Measurements from ENCODE around the gene RREB1. TPM values are rescaled to one million over a fixed set of nuclear protein-coding genes. Genes with fewer than 3 reads are reported as not detected.

RREB1 gene
- total RNA-seq, 1 experiment from 2014 or later: 30.7 TPM

DNA sequence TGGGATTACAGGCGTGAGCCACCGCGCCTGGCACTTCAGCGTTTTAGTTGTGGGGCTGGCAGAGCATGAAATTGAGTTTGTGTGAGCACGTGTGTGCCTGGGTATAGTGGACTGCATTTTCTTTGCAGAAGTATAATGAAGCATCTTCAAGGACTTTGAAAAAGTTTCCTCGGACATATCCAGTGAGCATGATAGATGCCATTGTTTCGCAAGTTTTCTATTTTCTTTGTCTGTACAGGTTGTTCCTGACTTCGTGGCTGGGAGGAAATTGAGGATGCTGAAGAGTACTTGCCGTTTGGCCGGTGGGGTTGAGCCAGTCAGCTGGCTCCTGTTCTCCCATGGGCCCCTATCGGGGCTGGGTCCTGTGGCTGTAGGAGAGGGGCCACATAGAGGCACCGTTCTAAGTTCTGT, 55.9 kb downstream of the RREB1 start:
- Histone ChIP-seq H3K27ac (ENCODE audit: low read length) (no peak overlapping the region), H3K4me3 (ENCODE audit: low read depth in 2 of 2, low read length in 2 of 2) (no peak overlapping the region), H3K27me3 (ENCODE audit: control insufficient read depth, insufficient read depth, low read length) (no peaks in the 10 kb centered on the region), H3K4me1 (ENCODE audit: control insufficient read depth, insufficient read depth, low read length) (peaks cover 22% of the 10 kb centered on the region), H3K36me3 (ENCODE audit: control insufficient read depth, insufficient read depth, low read length) (no peaks in the 10 kb centered on the region), H3K9me3 (ENCODE audit: control insufficient read depth, insufficient read depth, low read depth, low read length) (no peaks in the 10 kb centered on the region)
- BruUV-seq (replicated peaks): no TSS peak
- DNase-seq (ENCODE audit: low read depth, low spot score): no peak
- TF ChIP-seq, protein P1, sequence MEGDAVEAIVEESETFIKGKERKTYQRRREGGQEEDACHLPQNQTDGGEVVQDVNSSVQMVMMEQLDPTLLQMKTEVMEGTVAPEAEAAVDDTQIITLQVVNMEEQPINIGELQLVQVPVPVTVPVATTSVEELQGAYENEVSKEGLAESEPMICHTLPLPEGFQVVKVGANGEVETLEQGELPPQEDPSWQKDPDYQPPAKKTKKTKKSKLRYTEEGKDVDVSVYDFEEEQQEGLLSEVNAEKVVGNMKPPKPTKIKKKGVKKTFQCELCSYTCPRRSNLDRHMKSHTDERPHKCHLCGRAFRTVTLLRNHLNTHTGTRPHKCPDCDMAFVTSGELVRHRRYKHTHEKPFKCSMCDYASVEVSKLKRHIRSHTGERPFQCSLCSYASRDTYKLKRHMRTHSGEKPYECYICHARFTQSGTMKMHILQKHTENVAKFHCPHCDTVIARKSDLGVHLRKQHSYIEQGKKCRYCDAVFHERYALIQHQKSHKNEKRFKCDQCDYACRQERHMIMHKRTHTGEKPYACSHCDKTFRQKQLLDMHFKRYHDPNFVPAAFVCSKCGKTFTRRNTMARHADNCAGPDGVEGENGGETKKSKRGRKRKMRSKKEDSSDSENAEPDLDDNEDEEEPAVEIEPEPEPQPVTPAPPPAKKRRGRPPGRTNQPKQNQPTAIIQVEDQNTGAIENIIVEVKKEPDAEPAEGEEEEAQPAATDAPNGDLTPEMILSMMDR (IDR thresholded peaks at IDR 0.05): no peak
- TF ChIP-seq TCF7L2 (IDR thresholded peaks at IDR 0.05; ENCODE audit: low read depth, low read length) (no peak), POLR2AphosphoS5 (IDR thresholded peaks at IDR 0.05; ENCODE audit: low read depth, low read length) (no peak), SIN3A (IDR thresholded peaks at IDR 0.05; ENCODE audit: borderline replicate concordance, insufficient read depth, low read depth, low read length) (no peak)
- ChIA-PET POLR2A (no interaction called here), CTCF (no interaction called here)
- intact Hi-C loops (cut with micrococcal nuclease; ENCODE audit: unreplicated experiment): no loop called here
- in situ Hi-C loops (cut with HindIII; ENCODE audit: low pct_unique_long_range_greater_than_20kb, low sequenced_read_pairs): no loop called here
- no peak for ATAC-seq

DNA sequence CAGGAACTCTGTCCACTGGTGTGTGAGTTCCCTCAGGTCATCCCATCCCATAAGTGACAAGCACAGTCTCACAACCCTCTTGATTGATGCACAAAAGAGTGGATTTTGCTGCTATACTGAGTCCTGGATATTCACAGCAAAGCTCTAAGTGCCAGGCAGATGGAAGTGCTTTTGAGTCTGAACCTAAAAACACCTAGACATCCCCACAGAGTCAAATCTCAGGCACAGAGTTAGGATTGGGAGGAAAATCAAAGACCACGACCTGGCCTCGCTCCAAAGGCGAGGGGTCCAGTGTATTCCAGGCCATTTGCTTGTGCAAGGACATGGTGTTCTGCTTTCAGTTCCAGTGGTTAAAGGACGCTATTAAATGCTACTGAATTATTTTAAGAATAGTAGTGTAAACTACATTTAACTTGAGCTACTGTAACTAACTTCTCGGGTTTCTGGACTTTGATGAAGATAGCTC, 56.8 kb downstream of the RREB1 start:
- no peak overlapping the region for H3K27ac ChIP-seq (ENCODE audit: low read length)
- H3K4me1 ChIP-seq (ENCODE audit: control insufficient read depth, insufficient read depth, low read length): peaks cover 25% of the 10 kb centered on the region
- in situ Hi-C loops (cut with HindIII; ENCODE audit: low pct_unique_long_range_greater_than_20kb, low sequenced_read_pairs) (no loop called here), intact Hi-C loops (cut with micrococcal nuclease; ENCODE audit: unreplicated experiment) (no loop called here)
- no peak for DNase-seq (ENCODE audit: low read depth, low spot score)
- no peaks in the 10 kb centered on the region for H3K36me3 ChIP-seq (ENCODE audit: control insufficient read depth, insufficient read depth, low read length)
- H3K9me3 ChIP-seq (ENCODE audit: control insufficient read depth, insufficient read depth, low read depth, low read length): no peaks in the 10 kb centered on the region
- BruUV-seq (replicated peaks): no TSS peak
- no peak overlapping the region for H3K4me3 ChIP-seq (ENCODE audit: low read depth in 2 of 2, low read length in 2 of 2)
- no peak for ATAC-seq
- CTCF ChIA-PET: no interaction called here
- TF ChIP-seq, protein P1 (IDR thresholded peaks at IDR 0.05): no peak
- no peak for TF ChIP-seq TCF7L2 (IDR thresholded peaks at IDR 0.05; ENCODE audit: low read depth, low read length)
- TF ChIP-seq SIN3A (IDR thresholded peaks at IDR 0.05; ENCODE audit: borderline replicate concordance, insufficient read depth, low read depth, low read length): no peak
- TF ChIP-seq, protein P2, sequence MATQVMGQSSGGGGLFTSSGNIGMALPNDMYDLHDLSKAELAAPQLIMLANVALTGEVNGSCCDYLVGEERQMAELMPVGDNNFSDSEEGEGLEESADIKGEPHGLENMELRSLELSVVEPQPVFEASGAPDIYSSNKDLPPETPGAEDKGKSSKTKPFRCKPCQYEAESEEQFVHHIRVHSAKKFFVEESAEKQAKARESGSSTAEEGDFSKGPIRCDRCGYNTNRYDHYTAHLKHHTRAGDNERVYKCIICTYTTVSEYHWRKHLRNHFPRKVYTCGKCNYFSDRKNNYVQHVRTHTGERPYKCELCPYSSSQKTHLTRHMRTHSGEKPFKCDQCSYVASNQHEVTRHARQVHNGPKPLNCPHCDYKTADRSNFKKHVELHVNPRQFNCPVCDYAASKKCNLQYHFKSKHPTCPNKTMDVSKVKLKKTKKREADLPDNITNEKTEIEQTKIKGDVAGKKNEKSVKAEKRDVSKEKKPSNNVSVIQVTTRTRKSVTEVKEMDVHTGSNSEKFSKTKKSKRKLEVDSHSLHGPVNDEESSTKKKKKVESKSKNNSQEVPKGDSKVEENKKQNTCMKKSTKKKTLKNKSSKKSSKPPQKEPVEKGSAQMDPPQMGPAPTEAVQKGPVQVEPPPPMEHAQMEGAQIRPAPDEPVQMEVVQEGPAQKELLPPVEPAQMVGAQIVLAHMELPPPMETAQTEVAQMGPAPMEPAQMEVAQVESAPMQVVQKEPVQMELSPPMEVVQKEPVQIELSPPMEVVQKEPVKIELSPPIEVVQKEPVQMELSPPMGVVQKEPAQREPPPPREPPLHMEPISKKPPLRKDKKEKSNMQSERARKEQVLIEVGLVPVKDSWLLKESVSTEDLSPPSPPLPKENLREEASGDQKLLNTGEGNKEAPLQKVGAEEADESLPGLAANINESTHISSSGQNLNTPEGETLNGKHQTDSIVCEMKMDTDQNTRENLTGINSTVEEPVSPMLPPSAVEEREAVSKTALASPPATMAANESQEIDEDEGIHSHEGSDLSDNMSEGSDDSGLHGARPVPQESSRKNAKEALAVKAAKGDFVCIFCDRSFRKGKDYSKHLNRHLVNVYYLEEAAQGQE (IDR thresholded peaks at IDR 0.05; ENCODE audit: insufficient read depth in 1 of 2, low read depth in 2 of 2, low read length in 1 of 2): no peak
- no peak for TF ChIP-seq POLR2AphosphoS5 (IDR thresholded peaks at IDR 0.05; ENCODE audit: low read depth, low read length)
- POLR2A ChIA-PET: no interaction called here
- H3K27me3 ChIP-seq (ENCODE audit: control insufficient read depth, insufficient read depth, low read length): no peaks in the 10 kb centered on the region
